Astrocyte (in vitro differentiated cells and primary cell): ENCODE data around the gene ACKR2.

ENCODE experiments used
- CTCF ChIP-seq: IDR thresholded peaks from 2 replicates; pipeline ENCODE4 v1.5.1; 2011; ENCODE audit warnings: low read depth, mild to moderate bottlenecking, inconsistent platforms, low read length, moderate library complexity; ENCODE audit not compliant: insufficient read depth
- EZH2 ChIP-seq: IDR thresholded peaks from 2 replicates; pipeline ENCODE4 v1.6.1; 2012; ENCODE audit warnings: mild to moderate bottlenecking, low read length, inconsistent platforms; ENCODE audit not compliant: insufficient read depth

GRCh38 chr3:42901073-42901415 is 91.8 kb downstream of the ACKR2 start:
- TF ChIP-seq CTCF (no peak), EZH2 (no peak)
